IPS-18a (cell line): ENCODE results near the gene RAVER2.

Experiments used
- H3K27ac ChIP-seq: one replicate; pipeline ENCODE4 v1.5.1; 2013; ENCODE audit warnings: low read length
- H3K27me3 ChIP-seq: one replicate; pipeline ENCODE4 v1.6.1; 2013; ENCODE audit warnings: mild to moderate bottlenecking, low read length; ENCODE audit not compliant: control insufficient read depth, insufficient read depth
- H3K36me3 ChIP-seq: one replicate; pipeline ENCODE4 v1.6.1; 2013; ENCODE audit warnings: low read depth, low read length; ENCODE audit not compliant: control insufficient read depth
- H3K4me1 ChIP-seq: one replicate; pipeline ENCODE4 v1.6.1; 2013; ENCODE audit warnings: low read depth, low read length; ENCODE audit not compliant: control insufficient read depth
- H3K4me3 ChIP-seq: one replicate; pipeline ENCODE4 v1.5.1; 2013; ENCODE audit warnings: low read length
- H3K9ac ChIP-seq: one replicate; pipeline ENCODE4 v1.6.1; 2013; ENCODE audit warnings: mild to moderate bottlenecking, low read length, moderate library complexity
- H3K9me3 ChIP-seq: one replicate; pipeline ENCODE4 v1.6.1; 2013; ENCODE audit warnings: low read depth, low read length; ENCODE audit not compliant: control insufficient read depth

The RAVER2 gene

DNA sequence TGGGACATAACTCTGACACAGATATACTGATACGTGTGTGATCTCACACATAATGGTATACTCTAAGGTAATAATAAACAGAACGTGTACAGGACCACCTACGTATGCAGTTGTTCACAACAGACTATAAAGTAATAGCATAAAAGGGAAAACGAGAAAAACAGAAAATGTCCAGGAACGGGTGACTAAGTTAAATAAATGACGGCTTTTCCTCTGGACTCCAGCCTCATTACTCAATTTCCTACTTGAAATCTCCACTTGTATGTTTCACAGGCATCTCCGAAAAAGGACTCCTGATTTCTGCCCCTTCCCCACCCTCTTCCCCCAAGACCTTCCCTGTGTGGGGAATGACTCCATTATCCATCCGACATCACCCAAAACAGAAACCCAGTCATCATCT, 126.4 kb downstream of the RAVER2 start:
- peaks cover 4% of the 10 kb centered on the region for H3K36me3 ChIP-seq
- H3K27ac ChIP-seq: no peak overlapping the region
- H3K9ac ChIP-seq: no peak overlapping the region
- no peak overlapping the region for H3K4me3 ChIP-seq
- H3K9me3 ChIP-seq: no peaks in the 10 kb centered on the region
- no peaks in the 10 kb centered on the region for H3K27me3 ChIP-seq
- no peaks in the 10 kb centered on the region for H3K4me1 ChIP-seq

DNA sequence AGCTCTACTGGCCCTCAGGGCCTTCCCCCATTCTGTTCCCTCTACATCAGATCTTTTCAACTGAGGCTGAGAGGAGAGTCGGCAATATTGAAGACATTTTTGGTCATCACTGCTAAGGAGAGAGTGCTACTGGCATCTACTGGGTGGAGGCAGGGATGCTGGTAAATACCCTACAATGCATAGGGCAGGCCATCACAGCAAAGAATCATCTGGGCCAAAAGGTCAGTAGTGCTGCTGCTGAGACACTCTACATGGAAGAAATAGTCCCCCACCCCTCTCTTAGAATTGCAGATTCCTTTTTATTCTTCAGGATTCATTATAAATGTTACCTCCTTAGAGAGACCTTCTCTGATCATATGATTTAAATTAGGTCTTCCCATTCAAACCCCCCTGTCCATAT, 127.2 kb downstream of the RAVER2 start:
- Histone ChIP-seq H3K9ac (no peak overlapping the region), H3K4me1 (no peaks in the 10 kb centered on the region), H3K4me3 (no peak overlapping the region), H3K36me3 (no peaks in the 10 kb centered on the region), H3K27ac (no peak overlapping the region), H3K9me3 (no peaks in the 10 kb centered on the region), H3K27me3 (no peaks in the 10 kb centered on the region)

DNA sequence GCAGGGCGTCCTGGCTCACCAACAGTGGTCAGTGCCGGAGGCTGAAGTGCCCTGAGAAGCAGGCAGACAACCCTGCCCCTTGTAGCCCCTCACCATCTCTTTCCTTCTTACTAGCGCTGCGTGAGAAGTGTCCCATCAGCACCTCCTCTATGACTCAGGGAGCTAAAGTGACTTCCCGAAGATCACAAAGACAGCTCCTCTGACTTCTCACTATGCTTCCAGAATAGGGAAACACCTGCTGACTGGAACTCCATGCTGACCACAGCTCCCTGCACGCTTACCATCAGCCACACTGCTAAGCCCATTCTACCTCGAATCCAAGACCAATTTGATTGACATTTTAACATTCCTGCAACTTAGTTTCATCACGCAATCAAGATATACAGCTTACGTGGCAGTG, 128.7 kb downstream of the RAVER2 start:
- no peaks in the 10 kb centered on the region for H3K36me3 ChIP-seq
- peaks cover 4% of the 10 kb centered on the region for H3K4me1 ChIP-seq
- H3K27me3 ChIP-seq: no peaks in the 10 kb centered on the region
- no peak overlapping the region for H3K4me3 ChIP-seq
- no peaks in the 10 kb centered on the region for H3K9me3 ChIP-seq
- no peak overlapping the region for H3K9ac ChIP-seq
- no peak overlapping the region for H3K27ac ChIP-seq

DNA sequence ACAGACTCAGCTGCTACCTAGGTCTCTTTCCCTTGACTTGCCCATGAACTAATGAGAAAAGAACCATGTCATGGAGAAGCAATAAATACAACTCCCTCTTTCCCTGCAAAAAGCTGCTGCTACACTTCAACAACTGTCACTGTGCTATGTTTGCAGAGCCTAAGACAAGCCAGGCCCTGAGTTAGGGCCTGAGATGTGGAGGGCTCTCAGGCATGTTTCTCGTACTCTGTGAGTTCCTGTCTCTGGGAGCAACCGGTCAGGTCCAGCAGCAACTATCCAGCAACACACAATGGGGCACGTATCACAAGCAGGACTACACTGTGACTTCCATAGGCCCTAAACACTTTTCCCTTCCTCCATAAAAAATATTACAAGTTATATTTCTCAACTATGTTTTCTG, 129.8 kb downstream of the RAVER2 start:
- Histone ChIP-seq H3K9ac (no peak overlapping the region), H3K27ac (no peak overlapping the region), H3K4me3 (no peak overlapping the region), H3K4me1 (peaks cover 4% of the 10 kb centered on the region), H3K9me3 (no peaks in the 10 kb centered on the region), H3K27me3 (no peaks in the 10 kb centered on the region), H3K36me3 (no peaks in the 10 kb centered on the region)

DNA sequence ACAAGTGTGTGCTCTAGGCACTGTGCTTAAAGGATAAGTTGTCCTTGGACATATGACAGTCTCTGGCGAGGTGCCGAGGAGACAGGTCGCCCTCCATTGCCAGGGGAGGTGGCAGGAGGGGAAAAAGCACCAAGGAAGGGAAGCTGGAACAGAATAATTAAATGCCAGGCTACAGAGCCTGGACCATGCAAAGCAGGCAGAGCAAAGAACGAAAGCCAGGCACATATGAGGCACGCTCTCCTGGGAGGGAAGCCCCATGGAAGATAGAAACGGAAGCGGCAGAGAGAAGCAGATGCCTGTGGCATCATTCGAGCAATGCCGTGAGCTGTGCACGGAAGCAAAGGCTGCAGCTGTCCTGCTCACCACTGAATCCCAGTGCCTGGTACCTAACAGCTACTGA, 130.2 kb downstream of the RAVER2 start:
- Histone ChIP-seq H3K36me3 (no peaks in the 10 kb centered on the region), H3K4me3 (no peak overlapping the region), H3K4me1 (peaks cover 4% of the 10 kb centered on the region)

DNA sequence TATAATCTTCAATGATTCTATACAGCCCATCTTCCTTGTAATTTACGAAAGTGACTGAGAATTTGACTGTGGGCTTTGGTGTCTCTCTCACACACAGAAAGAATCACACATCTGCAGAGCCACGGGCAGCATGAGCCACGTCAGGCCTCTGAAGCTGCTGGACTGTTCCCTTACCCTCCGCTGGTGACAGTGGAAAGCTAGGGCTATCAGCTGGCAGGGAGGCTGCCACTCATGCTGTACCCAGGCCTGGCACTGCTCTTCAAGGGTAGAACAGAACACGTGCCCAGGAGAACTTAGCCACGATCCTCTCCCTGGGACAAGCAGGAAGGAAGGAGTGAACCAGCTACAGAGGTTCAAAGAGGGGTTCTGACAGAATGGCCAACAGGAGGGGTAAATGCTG, 130.7 kb downstream of the RAVER2 start:
- Histone ChIP-seq H3K9me3 (no peaks in the 10 kb centered on the region), H3K4me3 (no peak overlapping the region), H3K27me3 (no peaks in the 10 kb centered on the region), H3K27ac (no peak overlapping the region), H3K36me3 (no peaks in the 10 kb centered on the region), H3K9ac (no peak overlapping the region), H3K4me1 (peaks cover 4% of the 10 kb centered on the region)

More for the DNA sequence above, 130.2 kb downstream of the RAVER2 start:
- H3K27ac ChIP-seq: no peak overlapping the region
- no peaks in the 10 kb centered on the region for H3K27me3 ChIP-seq
- no peak overlapping the region for H3K9ac ChIP-seq
- H3K9me3 ChIP-seq: no peaks in the 10 kb centered on the region

DNA sequence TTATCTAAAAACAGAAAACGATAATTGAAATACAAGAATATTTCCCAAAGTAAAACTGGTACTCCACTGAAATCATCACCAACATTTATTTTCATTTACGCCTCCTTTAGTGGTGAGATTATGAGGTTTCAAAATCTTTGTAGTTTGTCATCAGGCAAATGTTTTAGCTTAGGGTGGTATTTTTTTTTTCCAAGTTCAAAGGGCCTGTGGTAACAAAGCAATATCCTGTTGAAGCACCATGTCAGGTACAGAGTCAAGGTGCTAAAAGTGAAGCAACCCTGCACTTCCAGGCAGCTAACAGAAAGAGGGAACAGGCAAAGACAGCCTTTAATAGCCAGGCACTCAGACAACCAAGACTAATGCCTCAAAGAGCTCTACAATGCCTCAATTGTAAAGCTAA, 132.3 kb downstream of the RAVER2 start:
- peaks cover 4% of the 10 kb centered on the region for H3K4me1 ChIP-seq
- H3K9ac ChIP-seq: no peak overlapping the region
- H3K9me3 ChIP-seq: no peaks in the 10 kb centered on the region
- H3K27me3 ChIP-seq: no peaks in the 10 kb centered on the region
- no peak overlapping the region for H3K4me3 ChIP-seq
- no peaks in the 10 kb centered on the region for H3K36me3 ChIP-seq
- H3K27ac ChIP-seq: no peak overlapping the region

DNA sequence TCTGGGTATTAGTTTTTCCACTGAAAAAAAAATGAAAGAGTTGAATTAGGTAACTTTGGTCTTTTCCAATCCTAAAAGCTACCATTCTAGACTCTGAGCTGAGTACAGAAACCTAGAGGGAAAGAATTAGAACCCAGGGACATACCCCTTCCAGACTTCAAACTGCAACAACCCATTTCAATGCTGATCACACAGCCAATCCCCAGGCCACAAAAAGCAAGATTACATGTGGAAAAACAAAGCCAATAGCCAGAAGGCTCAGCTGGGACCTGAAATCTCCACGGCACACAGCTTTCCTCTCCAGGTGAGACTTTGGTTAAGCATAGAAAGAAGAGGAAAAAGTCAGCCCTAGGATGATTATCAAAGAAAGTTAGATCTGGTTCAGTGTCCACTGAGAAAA, 132.7 kb downstream of the RAVER2 start:
- H3K4me3 ChIP-seq: no peak overlapping the region
- H3K36me3 ChIP-seq: no peaks in the 10 kb centered on the region
- H3K9me3 ChIP-seq: no peaks in the 10 kb centered on the region
- no peaks in the 10 kb centered on the region for H3K27me3 ChIP-seq
- H3K9ac ChIP-seq: no peak overlapping the region
- H3K27ac ChIP-seq: no peak overlapping the region
- peaks cover 4% of the 10 kb centered on the region for H3K4me1 ChIP-seq

DNA sequence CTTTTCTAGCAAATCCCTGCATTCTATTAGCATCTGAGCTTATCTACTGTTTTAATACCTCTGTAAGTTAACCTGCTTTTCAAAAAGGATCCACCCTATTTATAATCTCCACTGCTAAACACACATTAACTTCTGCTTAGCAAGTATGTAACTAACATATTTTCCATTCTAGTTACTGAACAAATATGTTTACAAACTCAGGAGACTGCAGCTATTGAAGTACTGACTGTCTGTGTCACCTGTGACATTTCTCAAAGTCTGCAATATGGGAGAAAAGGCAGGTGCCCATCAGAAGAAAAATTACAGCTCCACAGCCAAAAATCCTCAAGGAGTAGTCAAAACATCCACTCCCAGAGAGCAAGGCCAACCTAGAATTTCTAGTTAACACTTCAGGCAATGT, 133.2 kb downstream of the RAVER2 start:
- H3K27me3 ChIP-seq: no peaks in the 10 kb centered on the region
- H3K9me3 ChIP-seq: no peaks in the 10 kb centered on the region
- H3K36me3 ChIP-seq: no peaks in the 10 kb centered on the region
- H3K4me3 ChIP-seq: no peak overlapping the region
- no peak overlapping the region for H3K27ac ChIP-seq
- peaks cover 4% of the 10 kb centered on the region for H3K4me1 ChIP-seq
- H3K9ac ChIP-seq: no peak overlapping the region

DNA sequence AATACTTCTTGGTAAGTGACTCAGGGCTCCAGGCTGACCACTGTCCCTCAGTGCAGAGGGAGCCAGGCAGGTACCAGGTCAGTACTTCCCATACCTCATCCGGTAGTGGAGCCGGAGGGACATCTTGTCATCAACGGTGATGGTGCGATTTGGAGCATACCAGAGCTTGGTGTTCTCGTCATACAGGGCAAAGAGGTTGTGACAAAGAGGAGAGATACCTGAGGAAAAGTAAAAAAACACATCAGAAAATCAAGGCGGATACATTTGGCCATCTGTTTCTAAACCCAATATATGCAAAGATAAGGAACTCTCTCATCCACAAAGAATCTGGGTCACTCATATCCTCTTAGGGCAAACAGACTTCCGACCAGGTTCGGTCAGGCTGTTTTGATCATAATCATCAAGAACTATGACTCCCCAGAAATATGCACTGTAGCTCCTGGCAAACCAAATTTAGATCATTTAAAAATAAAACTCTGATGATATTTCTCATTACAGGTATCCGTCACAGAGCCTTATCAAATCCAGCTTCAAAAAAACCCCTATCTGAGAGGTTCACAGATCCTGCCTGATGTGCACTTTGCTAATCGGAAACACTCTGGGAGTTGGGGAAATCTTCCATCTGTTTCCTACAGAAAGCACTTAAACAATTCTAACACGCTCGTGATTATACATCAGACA, 134.2 kb downstream of the RAVER2 start:
- Histone ChIP-seq H3K4me1 (peaks cover 4% of the 10 kb centered on the region), H3K9me3 (no peaks in the 10 kb centered on the region), H3K27ac (no peak overlapping the region), H3K27me3 (no peaks in the 10 kb centered on the region), H3K4me3 (no peak overlapping the region), H3K9ac (no peak overlapping the region), H3K36me3 (no peaks in the 10 kb centered on the region)

DNA sequence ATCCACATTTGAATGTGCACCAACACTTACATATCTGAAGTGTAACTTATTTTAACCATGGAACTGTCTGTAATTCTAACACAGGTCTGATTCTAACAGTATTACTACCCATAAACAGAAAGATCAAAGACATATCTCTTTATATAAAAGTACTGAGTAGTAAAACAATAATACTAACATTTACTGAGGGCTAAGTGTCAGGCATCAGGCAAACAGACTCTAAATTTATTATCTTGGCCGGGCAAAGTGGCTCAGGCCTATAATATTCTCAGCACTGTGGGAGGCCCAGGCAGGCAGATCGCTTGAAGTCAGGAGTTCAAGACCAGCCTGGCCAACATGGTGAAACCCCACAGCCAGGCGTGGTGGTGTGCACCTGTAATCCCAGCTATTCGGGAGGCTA, 135.6 kb downstream of the RAVER2 start:
- Histone ChIP-seq H3K36me3 (no peaks in the 10 kb centered on the region), H3K9me3 (no peaks in the 10 kb centered on the region), H3K4me3 (no peak overlapping the region), H3K27ac (no peak overlapping the region), H3K9ac (no peak overlapping the region), H3K27me3 (no peaks in the 10 kb centered on the region), H3K4me1 (peaks cover 4% of the 10 kb centered on the region)

DNA sequence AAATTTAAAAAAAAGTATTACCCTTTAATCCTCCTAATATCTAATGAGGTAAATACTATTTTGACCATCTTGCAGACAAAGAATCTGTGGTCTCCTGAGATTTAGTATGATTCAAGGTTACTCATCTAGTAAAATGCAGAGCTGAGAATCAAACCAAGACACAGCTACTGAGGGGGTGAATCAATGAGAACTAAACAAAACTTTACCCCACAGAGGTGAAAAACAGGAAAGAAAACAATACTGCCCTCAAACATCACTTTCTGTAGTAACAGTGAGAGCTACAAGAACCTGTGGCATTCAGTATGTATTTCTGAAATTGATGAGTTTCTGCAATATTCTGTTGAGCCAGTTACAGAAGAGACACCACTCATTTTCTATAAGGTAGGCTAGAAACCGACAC, 136.4 kb downstream of the RAVER2 start:
- Histone ChIP-seq H3K27me3 (no peaks in the 10 kb centered on the region), H3K36me3 (no peaks in the 10 kb centered on the region), H3K9ac (no peak overlapping the region), H3K4me1 (peaks cover 7% of the 10 kb centered on the region), H3K4me3 (no peak overlapping the region), H3K9me3 (no peaks in the 10 kb centered on the region), H3K27ac (no peak overlapping the region)
